AG04450 (cell line): ENCODE data around the gene RAB31. TPM values are rescaled to one million over a fixed set of nuclear protein-coding genes. Genes with fewer than 3 reads are reported as not detected.

Experiments used
- CTCF ChIA-PET: fragments of 300-600, 350-600 bp; formaldehyde crosslinking; extraction: SDS; loops from one replicate; lab custom pipeline; 2022; ENCODE audit warnings: antibody characterized with exemption, inconsistent platforms; lab: Charles Lee
- POLR2A ChIA-PET: fragments of 350-600 bp; formaldehyde crosslinking; extraction: SDS; loops from one replicate; lab custom pipeline; 2021; ENCODE audit warnings: antibody characterized with exemption, inconsistent platforms; lab: Yijun Ruan, JAX
- DNase-seq: peaks from one replicate; pipeline ENCODE4 v3.0.0-alpha.2; 2011; ENCODE audit warnings: low read depth, low spot score
- H3K27ac ChIP-seq: one replicate; pipeline ENCODE4 v1.5.1; 2012; ENCODE audit warnings: low read depth, low read length, control low read depth
- H3K27me3 ChIP-seq: one replicate; pipeline ENCODE4 v1.6.0; 2012; ENCODE audit warnings: low read length; ENCODE audit not compliant: control insufficient read depth, insufficient read depth
- H3K4me3 ChIP-seq: 2 replicates; pipeline ENCODE4 v1.5.1; 2011; ENCODE audit warnings: mild to moderate bottlenecking, low read depth, low read length, control low read depth
- H3K9me3 ChIP-seq: 2 replicates; pipeline ENCODE4 v1.5.1; 2012; ENCODE audit warnings: low read length; ENCODE audit not compliant: control insufficient read depth, insufficient read depth
- polyA plus RNA-seq: library from polyadenylated mRNA; depleted of rRNA; stranded (reverse); fragments of >200 nt; gene quantifications from 2 replicates; pipeline ENCODE4 v1.2.3, GENCODE V29; 2011
- TF ChIP-seq, protein P1 (sequence below): IDR thresholded peaks from 2 replicates; pipeline ENCODE4 v1.5.1; 2011; ENCODE audit warnings: low read depth, low read length, control low read depth, inconsistent platforms

RAB31 gene
- polyA plus RNA-seq, 1 experiment = 43.7 TPM

DNA sequence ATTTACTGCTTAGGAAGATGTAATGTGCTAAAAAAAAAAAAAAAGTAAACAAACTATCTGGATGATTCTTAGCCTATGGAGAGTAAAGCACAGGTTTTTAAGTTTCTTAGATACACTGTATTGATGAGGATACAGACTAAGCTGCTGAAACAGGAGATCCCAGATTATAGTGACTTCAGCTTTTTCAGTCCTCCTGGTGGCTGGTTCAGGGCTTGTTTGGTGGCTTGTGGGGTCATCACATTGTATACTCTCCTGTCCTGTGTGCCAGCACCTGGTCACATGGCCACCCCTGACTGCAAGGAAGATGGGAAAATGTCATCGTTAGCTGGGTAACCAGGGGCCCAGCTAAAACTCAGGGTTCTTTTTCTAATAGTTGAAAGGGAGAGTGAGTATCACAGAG lies 31.4 kb downstream of the RAB31 start:
- POLR2A ChIA-PET = interaction anchor here (0.7 kb wide), 1 partner anchor 11 kb away, joined by 3 read pairs; no protein-coding TSS in a partner anchor
- no peaks in the 10 kb centered on the region; the same call in 1 of the 2 replicates for H3K9me3 ChIP-seq
- H3K27ac ChIP-seq = no peak overlapping the region
- CTCF ChIA-PET = no interaction called here
- DNase-seq = no peak
- H3K4me3 ChIP-seq = no peak overlapping the region
- no peaks in the 10 kb centered on the region for H3K27me3 ChIP-seq
- TF ChIP-seq, protein P1, sequence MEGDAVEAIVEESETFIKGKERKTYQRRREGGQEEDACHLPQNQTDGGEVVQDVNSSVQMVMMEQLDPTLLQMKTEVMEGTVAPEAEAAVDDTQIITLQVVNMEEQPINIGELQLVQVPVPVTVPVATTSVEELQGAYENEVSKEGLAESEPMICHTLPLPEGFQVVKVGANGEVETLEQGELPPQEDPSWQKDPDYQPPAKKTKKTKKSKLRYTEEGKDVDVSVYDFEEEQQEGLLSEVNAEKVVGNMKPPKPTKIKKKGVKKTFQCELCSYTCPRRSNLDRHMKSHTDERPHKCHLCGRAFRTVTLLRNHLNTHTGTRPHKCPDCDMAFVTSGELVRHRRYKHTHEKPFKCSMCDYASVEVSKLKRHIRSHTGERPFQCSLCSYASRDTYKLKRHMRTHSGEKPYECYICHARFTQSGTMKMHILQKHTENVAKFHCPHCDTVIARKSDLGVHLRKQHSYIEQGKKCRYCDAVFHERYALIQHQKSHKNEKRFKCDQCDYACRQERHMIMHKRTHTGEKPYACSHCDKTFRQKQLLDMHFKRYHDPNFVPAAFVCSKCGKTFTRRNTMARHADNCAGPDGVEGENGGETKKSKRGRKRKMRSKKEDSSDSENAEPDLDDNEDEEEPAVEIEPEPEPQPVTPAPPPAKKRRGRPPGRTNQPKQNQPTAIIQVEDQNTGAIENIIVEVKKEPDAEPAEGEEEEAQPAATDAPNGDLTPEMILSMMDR = no peak

DNA sequence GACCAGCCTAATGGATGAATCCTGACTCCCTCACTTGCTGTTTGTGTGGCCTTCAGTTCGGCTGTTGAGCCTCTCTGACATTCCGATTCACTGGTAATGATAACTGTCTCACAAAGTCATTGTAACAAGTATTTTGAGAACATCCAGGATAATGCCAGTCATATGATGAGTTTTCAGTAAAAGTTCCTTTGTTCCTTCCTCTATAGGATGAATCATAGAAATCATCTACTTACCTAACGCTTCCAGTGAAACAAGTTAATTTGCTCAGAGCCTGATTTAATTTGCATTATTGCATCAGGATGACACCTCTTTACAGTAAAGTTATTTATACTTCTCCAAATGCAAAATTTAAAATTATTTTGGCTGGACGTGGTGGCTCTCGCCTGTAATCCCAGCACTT lies 32.0 kb downstream of the RAB31 start:
- TF ChIP-seq, protein P1 = no peak
- POLR2A ChIA-PET = no interaction called here
- no peak overlapping the region for H3K27ac ChIP-seq
- H3K4me3 ChIP-seq = no peak overlapping the region
- no peaks in the 10 kb centered on the region for H3K27me3 ChIP-seq
- no peak for DNase-seq
- CTCF ChIA-PET = no interaction called here
- no peaks in the 10 kb centered on the region; the same call in 1 of the 2 replicates for H3K9me3 ChIP-seq

DNA sequence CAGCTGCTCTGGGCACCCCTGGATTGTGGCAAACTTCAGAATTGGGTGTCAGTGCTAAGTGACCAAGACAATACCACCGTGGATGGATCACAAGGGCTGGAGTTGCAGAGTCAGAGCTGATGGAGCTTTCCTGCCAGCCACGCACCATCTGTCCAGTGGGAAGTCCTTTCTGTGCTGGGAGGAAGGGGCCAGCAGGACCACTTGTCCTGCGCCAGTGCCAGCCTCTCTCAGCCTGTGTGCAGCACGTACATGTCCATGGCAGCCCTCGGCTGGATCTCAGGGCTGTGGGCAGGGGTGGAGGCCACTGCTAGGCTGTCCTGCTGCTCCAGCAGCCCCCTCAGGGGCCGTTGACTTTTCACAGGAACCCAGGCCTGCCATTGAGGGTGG lies 33.3 kb downstream of the RAB31 start:
- Histone ChIP-seq H3K9me3 (no peaks in the 10 kb centered on the region; the same call in 1 of the 2 replicates), H3K4me3 (no peak overlapping the region), H3K27ac (no peak overlapping the region), H3K27me3 (no peaks in the 10 kb centered on the region)
- POLR2A ChIA-PET = no interaction called here
- CTCF ChIA-PET = interaction anchor here (0.6 kb wide), 1 partner anchor 31 kb away, joined by 3 read pairs; no protein-coding TSS in a partner anchor
- no peak for DNase-seq
- TF ChIP-seq, protein P1 = no peak

DNA sequence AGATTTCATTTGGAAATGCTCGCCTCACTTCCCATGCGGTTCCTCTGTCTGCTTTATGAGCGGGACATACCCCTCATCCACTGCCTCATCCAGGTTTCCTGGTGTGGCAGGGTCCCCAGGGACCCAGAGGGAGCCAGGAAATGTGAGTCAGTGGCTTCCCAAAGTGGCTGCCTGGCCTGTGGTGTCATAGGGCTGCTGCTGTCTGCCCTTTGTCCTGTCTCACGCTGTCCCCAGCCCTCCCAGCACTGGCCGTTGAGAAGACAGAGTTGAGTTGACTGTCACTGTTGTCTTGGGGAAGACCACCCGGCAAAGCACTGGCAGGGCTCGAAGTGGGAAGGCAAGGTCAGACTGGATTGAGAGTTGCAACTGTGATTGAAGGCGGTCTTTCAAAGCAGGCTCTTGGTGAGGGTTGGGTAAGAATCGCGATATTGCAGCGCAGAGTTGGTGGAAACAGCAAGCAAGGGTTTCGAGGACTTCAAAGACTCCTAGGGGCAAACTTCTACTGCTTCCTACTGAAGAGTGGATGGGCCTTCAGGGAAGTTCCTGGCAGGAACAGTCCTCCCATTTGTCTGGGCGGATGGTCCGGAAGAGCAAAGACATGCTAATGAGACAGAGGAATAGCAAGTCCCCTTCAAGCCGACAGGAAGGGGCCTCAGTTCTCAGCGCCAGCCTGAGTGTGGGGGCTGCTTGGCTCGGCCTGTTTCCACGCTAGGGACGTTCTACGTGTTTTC lies 33.9 kb downstream of the RAB31 start:
- no peaks in the 10 kb centered on the region for H3K27me3 ChIP-seq
- TF ChIP-seq, protein P1 = no peak
- H3K9me3 ChIP-seq = no peaks in the 10 kb centered on the region; the same call in 1 of the 2 replicates
- DNase-seq = no peak
- POLR2A ChIA-PET = interaction anchor here (0.8 kb wide), 1 partner anchor 123 kb away, joined by 4 read pairs; no protein-coding TSS in a partner anchor
- CTCF ChIA-PET = interaction anchor here (0.6 kb wide), 1 partner anchor 30 kb away, joined by 3 read pairs; no protein-coding TSS in a partner anchor
- no peak overlapping the region for H3K4me3 ChIP-seq
- H3K27ac ChIP-seq = no peak overlapping the region
